ENCODE data around the gene TUBGCP4. TPM values are rescaled to one million over a fixed set of nuclear protein-coding genes. Genes with fewer than 3 reads are reported as not detected.

TUBGCP4 gene
- total RNA-seq, 1 experiment from 2014 or later, result 37.6 TPM

DNA sequence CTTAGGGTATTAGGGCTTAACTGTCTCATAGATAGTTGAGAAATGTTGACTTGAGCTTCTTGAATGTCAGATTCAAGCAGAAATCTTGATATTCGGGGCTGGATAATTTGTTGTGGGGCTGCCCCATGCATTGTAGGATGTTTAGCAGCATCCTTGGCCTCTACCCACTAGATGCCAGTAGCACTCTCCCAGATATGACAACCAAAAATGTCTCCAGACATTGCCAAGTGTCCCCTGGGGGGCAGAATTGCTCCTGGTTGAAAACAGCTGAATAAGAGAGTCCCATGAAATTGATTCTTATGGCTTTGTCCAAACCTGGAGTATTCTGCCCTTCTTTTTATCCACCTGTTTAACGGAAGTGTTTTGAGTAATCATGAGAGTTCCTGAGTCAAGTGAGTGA is 24.6 kb upstream of the TUBGCP4 start:
- Histone ChIP-seq H3K27ac (ENCODE audit: low read depth, low read length, poor library complexity, severe bottlenecking) (no peak overlapping the region), H3K4me3 (ENCODE audit: low read depth, low read length, poor library complexity, severe bottlenecking) (no peak overlapping the region), H3K4me1 (ENCODE audit: insufficient read depth, low read length, poor library complexity, severe bottlenecking) (peaks cover 17% of the 10 kb centered on the region), H3K27me3 (replicated peaks; ENCODE audit: insufficient read depth, low read depth, low read length, poor library complexity) (no peaks in the 10 kb centered on the region), H3K36me3 (ENCODE audit: insufficient read depth, low read length, poor library complexity, severe bottlenecking) (peaks cover 12% of the 10 kb centered on the region), H3K9me3 (ENCODE audit: low read depth, low read length, poor library complexity, severe bottlenecking) (no peaks in the 10 kb centered on the region)
- CTCF ChIA-PET, result no interaction called here
- intact Hi-C loops (cut with micrococcal nuclease; ENCODE audit: unreplicated experiment), result no loop called here
- TF ChIP-seq, protein P1, sequence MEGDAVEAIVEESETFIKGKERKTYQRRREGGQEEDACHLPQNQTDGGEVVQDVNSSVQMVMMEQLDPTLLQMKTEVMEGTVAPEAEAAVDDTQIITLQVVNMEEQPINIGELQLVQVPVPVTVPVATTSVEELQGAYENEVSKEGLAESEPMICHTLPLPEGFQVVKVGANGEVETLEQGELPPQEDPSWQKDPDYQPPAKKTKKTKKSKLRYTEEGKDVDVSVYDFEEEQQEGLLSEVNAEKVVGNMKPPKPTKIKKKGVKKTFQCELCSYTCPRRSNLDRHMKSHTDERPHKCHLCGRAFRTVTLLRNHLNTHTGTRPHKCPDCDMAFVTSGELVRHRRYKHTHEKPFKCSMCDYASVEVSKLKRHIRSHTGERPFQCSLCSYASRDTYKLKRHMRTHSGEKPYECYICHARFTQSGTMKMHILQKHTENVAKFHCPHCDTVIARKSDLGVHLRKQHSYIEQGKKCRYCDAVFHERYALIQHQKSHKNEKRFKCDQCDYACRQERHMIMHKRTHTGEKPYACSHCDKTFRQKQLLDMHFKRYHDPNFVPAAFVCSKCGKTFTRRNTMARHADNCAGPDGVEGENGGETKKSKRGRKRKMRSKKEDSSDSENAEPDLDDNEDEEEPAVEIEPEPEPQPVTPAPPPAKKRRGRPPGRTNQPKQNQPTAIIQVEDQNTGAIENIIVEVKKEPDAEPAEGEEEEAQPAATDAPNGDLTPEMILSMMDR (conservative IDR thresholded peaks at IDR 0.05; ENCODE audit: low read depth, low read length), result peak; percentile 33; the same call in 1 of the 2 replicates
- TF ChIP-seq EZH2 (IDR thresholded peaks at IDR 0.05; ENCODE audit: borderline replicate concordance, low read depth, low read length, poor library complexity, severe bottlenecking), result no peak
- DNase-seq (ENCODE audit: low spot score), result peak; percentile 33
- BruUV-seq (replicated peaks), result no TSS peak
- POLR2A ChIA-PET (ENCODE audit: low non-redundant PET), result no interaction called here

DNA sequence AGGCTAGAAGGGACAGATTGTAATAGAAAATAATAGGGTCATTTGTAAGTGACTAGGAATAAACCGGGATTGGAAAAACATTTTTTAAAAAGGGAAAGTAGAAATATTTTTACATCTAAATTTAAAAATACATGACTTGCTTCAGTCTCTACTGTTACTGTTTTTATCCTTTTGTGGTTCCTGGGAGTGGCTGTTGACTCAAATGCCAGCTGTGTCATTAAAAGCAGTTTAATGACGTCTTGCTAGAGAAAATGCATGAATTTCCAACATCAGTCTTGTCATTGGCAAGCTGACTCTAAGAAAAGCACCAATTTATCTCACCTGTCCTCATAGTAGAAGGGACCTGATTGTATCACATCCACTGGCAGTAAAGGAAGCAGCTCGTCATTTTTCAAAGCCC is 23.8 kb upstream of the TUBGCP4 start:
- BruUV-seq (replicated peaks), result no TSS peak
- peaks cover 12% of the 10 kb centered on the region for H3K36me3 ChIP-seq (ENCODE audit: insufficient read depth, low read length, poor library complexity, severe bottlenecking)

DNA sequence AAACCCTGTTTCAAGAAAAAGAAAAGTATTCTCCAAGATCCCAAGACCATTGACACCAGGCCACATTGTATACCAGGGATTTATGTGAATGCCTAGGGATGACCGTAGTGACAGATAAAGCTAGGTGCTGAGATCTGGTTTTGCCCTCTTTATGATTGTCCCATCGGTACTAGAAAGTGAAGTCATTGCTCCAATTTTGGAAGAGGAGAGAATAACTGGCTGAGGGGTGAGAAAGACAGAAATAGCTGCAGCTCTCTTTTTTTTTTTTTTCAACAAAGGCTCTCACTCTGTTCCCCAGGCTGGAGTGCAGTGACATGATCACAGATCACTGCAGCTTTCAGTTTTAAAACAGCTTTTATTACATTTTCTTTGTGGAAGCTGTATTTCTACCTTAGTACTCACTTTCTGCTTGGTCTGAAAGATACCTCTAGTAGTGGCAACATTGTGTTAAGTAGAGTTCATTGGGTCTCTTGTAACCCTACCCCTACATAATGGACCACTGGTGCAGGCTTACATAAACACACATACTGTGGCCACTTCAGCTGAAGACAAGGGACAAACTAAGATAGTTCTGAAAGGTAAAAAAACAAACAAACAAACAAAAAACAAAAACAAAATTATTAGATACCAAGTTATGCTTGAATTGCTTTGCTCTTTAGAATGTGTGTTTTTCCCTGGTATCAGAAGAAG is 18.1 kb upstream of the TUBGCP4 start:
- Histone ChIP-seq H3K36me3 (ENCODE audit: insufficient read depth, low read length, poor library complexity, severe bottlenecking) (peaks cover 10% of the 10 kb centered on the region), H3K4me1 (ENCODE audit: insufficient read depth, low read length, poor library complexity, severe bottlenecking) (no peaks in the 10 kb centered on the region), H3K4me3 (ENCODE audit: low read depth, low read length, poor library complexity, severe bottlenecking) (no peak overlapping the region), H3K27ac (ENCODE audit: low read depth, low read length, poor library complexity, severe bottlenecking) (no peak overlapping the region), H3K27me3 (replicated peaks; ENCODE audit: insufficient read depth, low read depth, low read length, poor library complexity) (no peaks in the 10 kb centered on the region), H3K9me3 (ENCODE audit: low read depth, low read length, poor library complexity, severe bottlenecking) (peaks cover under 1% of the 10 kb centered on the region)
- intact Hi-C loops (cut with micrococcal nuclease; ENCODE audit: unreplicated experiment), result no loop called here
- BruUV-seq (replicated peaks), result no TSS peak
- no peak for TF ChIP-seq EZH2 (IDR thresholded peaks at IDR 0.05; ENCODE audit: borderline replicate concordance, low read depth, low read length, poor library complexity, severe bottlenecking)
- TF ChIP-seq, protein P1 (conservative IDR thresholded peaks at IDR 0.05; ENCODE audit: low read depth, low read length), result no peak
- no peak for DNase-seq (ENCODE audit: low spot score)
- ChIA-PET POLR2A (ENCODE audit: low non-redundant PET) (interaction anchor here (0.5 kb wide), 1 partner anchor 31 kb away, joined by 4 read pairs; no protein-coding TSS in a partner anchor), CTCF (no interaction called here)

More for the DNA sequence above, 23.8 kb upstream of the TUBGCP4 start:
- POLR2A ChIA-PET (ENCODE audit: low non-redundant PET), result no interaction called here
- Histone ChIP-seq H3K4me3 (ENCODE audit: low read depth, low read length, poor library complexity, severe bottlenecking) (no peak overlapping the region), H3K27ac (ENCODE audit: low read depth, low read length, poor library complexity, severe bottlenecking) (no peak overlapping the region), H3K27me3 (replicated peaks; ENCODE audit: insufficient read depth, low read depth, low read length, poor library complexity) (no peaks in the 10 kb centered on the region), H3K9me3 (ENCODE audit: low read depth, low read length, poor library complexity, severe bottlenecking) (no peaks in the 10 kb centered on the region), H3K4me1 (ENCODE audit: insufficient read depth, low read length, poor library complexity, severe bottlenecking) (peaks cover 17% of the 10 kb centered on the region)
- CTCF ChIA-PET, result no interaction called here
- TF ChIP-seq EZH2 (IDR thresholded peaks at IDR 0.05; ENCODE audit: borderline replicate concordance, low read depth, low read length, poor library complexity, severe bottlenecking), result no peak
- TF ChIP-seq, protein P1 (conservative IDR thresholded peaks at IDR 0.05; ENCODE audit: low read depth, low read length), result no peak
- DNase-seq (ENCODE audit: low spot score), result no peak
- intact Hi-C loops (cut with micrococcal nuclease; ENCODE audit: unreplicated experiment), result no loop called here

Data from A673 (cell line).